ENCODE results near the gene CEP41. TPM values are rescaled to one million over a fixed set of nuclear protein-coding genes. Genes with fewer than 3 reads are reported as not detected.

CEP41 gene
- total and polyA plus RNA-seq, 2 donors (not counting 3 experiments of a cell fraction or from before 2014, with no cell fraction given), result 19.5 to 26.8 TPM

GRCh38 chr7:130394421-130395195 lies 46.2 kb downstream of the CEP41 start:
- H3K4me2 ChIP-seq (ENCODE audit: insufficient read depth, low read length), result no peak overlapping the region
- H3K27me3 ChIP-seq (ENCODE audit: control insufficient read depth in 2 of 2, insufficient read depth in 2 of 2, low read length in 2 of 2), result no peaks in the 10 kb centered on the region
- CTCF ChIA-PET, result interaction anchor here (0.5 to 1.1 kb wide), 2 partner anchors 9 to 154 kb away, joined by 3 read pairs; no protein-coding TSS in a partner anchor
- dilution Hi-C loops (cut with MboI; ENCODE audit: extremely low pct_ligation_motif_present, low sequenced_read_pairs) (no loop called here), intact Hi-C loops (cut with micrococcal nuclease) (no loop called here)
- FAIRE-seq (no peak), DNase-seq (ENCODE audit: low read depth, low spot score) (no peak)
- H3K4me1 ChIP-seq (ENCODE audit: control insufficient read depth, extremely low read depth, insufficient read depth, low read length), result no peaks in the 10 kb centered on the region
- H3K79me2 ChIP-seq (ENCODE audit: control insufficient read depth, insufficient read depth, low read length), result no peaks in the 10 kb centered on the region
- no peak for TF ChIP-seq MAX (IDR thresholded peaks at IDR 0.05; ENCODE audit: insufficient read depth, insufficient read length)
- H2AFZ ChIP-seq (ENCODE audit: low read depth, low read length), result no peak overlapping the region
- BruUV-seq (replicated peaks), result no TSS peak
- H3K36me3 ChIP-seq (ENCODE audit: control insufficient read depth in 2 of 2, extremely low read depth in 1 of 2, insufficient read depth in 2 of 2, low read length in 2 of 2), result no peaks in the 10 kb centered on the region
- H4K20me1 ChIP-seq (replicated peaks; ENCODE audit: control insufficient read depth, extremely low read depth, insufficient read depth, low read length), result no peaks in the 10 kb centered on the region
- no peaks in the 10 kb centered on the region for H3K9me3 ChIP-seq (replicated peaks; ENCODE audit: control insufficient read depth, insufficient read depth, low read length)
- no peak overlapping the region for H3K27ac ChIP-seq (ENCODE audit: insufficient read depth, low read depth, low read length)
- POLR2A ChIA-PET, result no interaction called here
- H3K4me3 ChIP-seq (replicated peaks in 1 of 3; ENCODE audit: insufficient read depth in 1 of 3, low read depth in 1 of 3, low read length in 3 of 3), result no peak overlapping the region
- H3K9me1 ChIP-seq (replicated peaks; ENCODE audit: control insufficient read depth, extremely low read depth, insufficient read depth, low read length), result no peaks in the 10 kb centered on the region
- no peak overlapping the region for H3K9ac ChIP-seq (replicated peaks; ENCODE audit: extremely low read depth, insufficient read depth, low read length)

GRCh38 chr7:130393841-130394411 lies 46.9 kb downstream of the CEP41 start:
- H4K20me1 ChIP-seq (replicated peaks; ENCODE audit: control insufficient read depth, extremely low read depth, insufficient read depth, low read length), result no peaks in the 10 kb centered on the region
- no peaks in the 10 kb centered on the region for H3K9me1 ChIP-seq (replicated peaks; ENCODE audit: control insufficient read depth, extremely low read depth, insufficient read depth, low read length)
- CTCF ChIA-PET, result interaction anchor here (1.1 kb wide), 1 partner anchor 10 kb away, joined by 3 read pairs; no protein-coding TSS in a partner anchor
- H3K36me3 ChIP-seq (ENCODE audit: control insufficient read depth in 2 of 2, extremely low read depth in 1 of 2, insufficient read depth in 2 of 2, low read length in 2 of 2), result no peaks in the 10 kb centered on the region
- no peak overlapping the region for H3K27ac ChIP-seq (ENCODE audit: insufficient read depth, low read depth, low read length)
- FAIRE-seq (no peak), DNase-seq (ENCODE audit: low read depth, low spot score) (no peak)
- no peak overlapping the region for H2AFZ ChIP-seq (ENCODE audit: low read depth, low read length)
- no TSS peak for BruUV-seq (replicated peaks)
- POLR2A ChIA-PET, result no interaction called here
- no peak overlapping the region for H3K4me2 ChIP-seq (ENCODE audit: insufficient read depth, low read length)
- no peak overlapping the region for H3K4me3 ChIP-seq (replicated peaks in 1 of 3; ENCODE audit: insufficient read depth in 1 of 3, low read depth in 1 of 3, low read length in 3 of 3)
- no peak for TF ChIP-seq CTCF (IDR thresholded peaks at IDR 0.05; ENCODE audit: extremely low read depth in 1 of 2, insufficient read depth in 1 of 2, low read depth in 1 of 2, low read length in 2 of 2)
- no peak for TF ChIP-seq POLR2A (IDR thresholded peaks at IDR 0.05; ENCODE audit: low read depth, low read length)
- H3K79me2 ChIP-seq (ENCODE audit: control insufficient read depth, insufficient read depth, low read length), result no peaks in the 10 kb centered on the region
- no peaks in the 10 kb centered on the region for H3K27me3 ChIP-seq (ENCODE audit: control insufficient read depth in 2 of 2, insufficient read depth in 2 of 2, low read length in 2 of 2)
- H3K9me3 ChIP-seq (replicated peaks; ENCODE audit: control insufficient read depth, insufficient read depth, low read length), result no peaks in the 10 kb centered on the region
- dilution Hi-C loops (cut with MboI; ENCODE audit: extremely low pct_ligation_motif_present, low sequenced_read_pairs), result no loop called here
- H3K9ac ChIP-seq (replicated peaks; ENCODE audit: extremely low read depth, insufficient read depth, low read length), result no peak overlapping the region
- no peaks in the 10 kb centered on the region for H3K4me1 ChIP-seq (ENCODE audit: control insufficient read depth, extremely low read depth, insufficient read depth, low read length)
- intact Hi-C loops (cut with micrococcal nuclease), result no loop called here

Data from endothelial cell of umbilical vein (primary cell).